ENCODE measurements around the gene TIGD1. TPM values are rescaled to one million over a fixed set of nuclear protein-coding genes. Genes with fewer than 3 reads are reported as not detected.

The TIGD1 gene
- total RNA-seq, 1 experiment from 2014 or later: 5.1 TPM

- Histone ChIP-seq H3K9me3 (ENCODE audit: control insufficient read depth, insufficient read depth, low read depth, low read length) (no peaks in the 10 kb centered on the region), H3K27me3 (ENCODE audit: control insufficient read depth, insufficient read depth, low read length) (peaks cover 3% of the 10 kb centered on the region; the same call in 1 of the 2 replicates), H3K36me3 (ENCODE audit: control insufficient read depth, insufficient read depth, low read length) (no peaks in the 10 kb centered on the region), H3K4me3 (ENCODE audit: low read depth in 2 of 2, low read length in 2 of 2) (no peak overlapping the region), H3K27ac (ENCODE audit: low read length) (no peak overlapping the region), H3K4me1 (ENCODE audit: control insufficient read depth, insufficient read depth, low read length) (no peaks in the 10 kb centered on the region; the same call in 1 of the 2 replicates)
- POLR2A ChIA-PET: no interaction called here
- CTCF ChIA-PET: no interaction called here
- DNase-seq (ENCODE audit: low read depth, low spot score) (no peak), ATAC-seq (no peak)
- TF ChIP-seq POLR2AphosphoS5 (IDR thresholded peaks at IDR 0.05; ENCODE audit: low read depth, low read length): no peak
- no peak for TF ChIP-seq TCF7L2 (IDR thresholded peaks at IDR 0.05; ENCODE audit: low read depth, low read length)
- no peak for TF ChIP-seq REST (IDR thresholded peaks at IDR 0.05; ENCODE audit: insufficient read depth in 1 of 2, low read depth in 2 of 2, low read length in 1 of 2)
- in situ Hi-C loops (cut with HindIII; ENCODE audit: low pct_unique_long_range_greater_than_20kb, low sequenced_read_pairs): no loop called here
- intact Hi-C loops (cut with micrococcal nuclease; ENCODE audit: unreplicated experiment): no loop called here
- no TSS peak for BruUV-seq (replicated peaks)
These were observed 49.0 kb downstream of the TIGD1 start for GRCh38 chr2:232501331-232501771.

GRCh38 chr2:232498452-232498851 lies 51.9 kb downstream of the TIGD1 start:
- Histone ChIP-seq H3K36me3 (ENCODE audit: control insufficient read depth, insufficient read depth, low read length) (no peaks in the 10 kb centered on the region), H3K9me3 (ENCODE audit: control insufficient read depth, insufficient read depth, low read depth, low read length) (no peaks in the 10 kb centered on the region), H3K27ac (ENCODE audit: low read length) (no peak overlapping the region), H3K4me1 (ENCODE audit: control insufficient read depth, insufficient read depth, low read length) (no peaks in the 10 kb centered on the region; the same call in 1 of the 2 replicates), H3K4me3 (ENCODE audit: low read depth in 2 of 2, low read length in 2 of 2) (no peak overlapping the region), H3K27me3 (ENCODE audit: control insufficient read depth, insufficient read depth, low read length) (no peaks in the 10 kb centered on the region)
- no peak for TF ChIP-seq REST (IDR thresholded peaks at IDR 0.05; ENCODE audit: insufficient read depth in 1 of 2, low read depth in 2 of 2, low read length in 1 of 2)
- no peak for TF ChIP-seq SIN3A (IDR thresholded peaks at IDR 0.05; ENCODE audit: borderline replicate concordance, insufficient read depth, low read depth, low read length)
- TF ChIP-seq CTCF (IDR thresholded peaks at IDR 0.05): no peak
- TF ChIP-seq POLR2AphosphoS5 (IDR thresholded peaks at IDR 0.05; ENCODE audit: low read depth, low read length): no peak
- TF ChIP-seq TCF7L2 (IDR thresholded peaks at IDR 0.05; ENCODE audit: low read depth, low read length): no peak
- ATAC-seq (no peak), DNase-seq (ENCODE audit: low read depth, low spot score) (no peak)
- POLR2A ChIA-PET: interaction anchor here (0.6 kb wide), 2 partner anchors 617 to 769 kb away, joined by 3 to 10 read pairs; no protein-coding TSS in a partner anchor
- CTCF ChIA-PET: no interaction called here
- BruUV-seq (replicated peaks): no TSS peak
- intact Hi-C loops (cut with micrococcal nuclease; ENCODE audit: unreplicated experiment): no loop called here
- in situ Hi-C loops (cut with HindIII; ENCODE audit: low pct_unique_long_range_greater_than_20kb, low sequenced_read_pairs): no loop called here

Other genes starting within 250 kb of the TIGD1 start
- gene ALPP, start 171.8 kb downstream of the TIGD1 start, total RNA-seq (2021; ENCODE audit: unreplicated experiment): 7.3 TPM
- 65.3 TPM for gene ALPG, start 143.7 kb downstream of the TIGD1 start, total RNA-seq (2021; ENCODE audit: unreplicated experiment)
- not detected for gene ALPI, start 94.4 kb downstream of the TIGD1 start, total RNA-seq (2021; ENCODE audit: unreplicated experiment)
- gene ECEL1, start 62.7 kb downstream of the TIGD1 start, total RNA-seq (2021; ENCODE audit: unreplicated experiment): 2.9 TPM
- 0.18 TPM for gene PRSS56, start 30.2 kb downstream of the TIGD1 start, total RNA-seq (2021; ENCODE audit: unreplicated experiment)
- not detected for gene CHRND, start 24.4 kb downstream of the TIGD1 start, total RNA-seq (2021; ENCODE audit: unreplicated experiment)
- gene CHRNG, start 10.9 kb downstream of the TIGD1 start, total RNA-seq (2021; ENCODE audit: unreplicated experiment): not detected
- gene EIF4E2, start 132 bp upstream of the TIGD1 start, total RNA-seq (2021; ENCODE audit: unreplicated experiment): 84.0 TPM
- gene EFHD1, start 83.0 kb upstream of the TIGD1 start, total RNA-seq (2021; ENCODE audit: unreplicated experiment): 73.5 TPM
- gene GIGYF2, start 146.8 kb upstream of the TIGD1 start, total RNA-seq (2021; ENCODE audit: unreplicated experiment): 68.3 TPM
- 1.1 TPM for gene KCNJ13, start 226.0 kb upstream of the TIGD1 start, total RNA-seq (2021; ENCODE audit: unreplicated experiment)